Measurements from ENCODE around the gene LEFTY1. TPM values are rescaled to one million over a fixed set of nuclear protein-coding genes. Genes with fewer than 3 reads are reported as not detected.

LEFTY1 gene
- total and polyA plus RNA-seq, 3 donors from 2014 or later = 0.63 to 0.90 (median 0.87) TPM

DNA sequence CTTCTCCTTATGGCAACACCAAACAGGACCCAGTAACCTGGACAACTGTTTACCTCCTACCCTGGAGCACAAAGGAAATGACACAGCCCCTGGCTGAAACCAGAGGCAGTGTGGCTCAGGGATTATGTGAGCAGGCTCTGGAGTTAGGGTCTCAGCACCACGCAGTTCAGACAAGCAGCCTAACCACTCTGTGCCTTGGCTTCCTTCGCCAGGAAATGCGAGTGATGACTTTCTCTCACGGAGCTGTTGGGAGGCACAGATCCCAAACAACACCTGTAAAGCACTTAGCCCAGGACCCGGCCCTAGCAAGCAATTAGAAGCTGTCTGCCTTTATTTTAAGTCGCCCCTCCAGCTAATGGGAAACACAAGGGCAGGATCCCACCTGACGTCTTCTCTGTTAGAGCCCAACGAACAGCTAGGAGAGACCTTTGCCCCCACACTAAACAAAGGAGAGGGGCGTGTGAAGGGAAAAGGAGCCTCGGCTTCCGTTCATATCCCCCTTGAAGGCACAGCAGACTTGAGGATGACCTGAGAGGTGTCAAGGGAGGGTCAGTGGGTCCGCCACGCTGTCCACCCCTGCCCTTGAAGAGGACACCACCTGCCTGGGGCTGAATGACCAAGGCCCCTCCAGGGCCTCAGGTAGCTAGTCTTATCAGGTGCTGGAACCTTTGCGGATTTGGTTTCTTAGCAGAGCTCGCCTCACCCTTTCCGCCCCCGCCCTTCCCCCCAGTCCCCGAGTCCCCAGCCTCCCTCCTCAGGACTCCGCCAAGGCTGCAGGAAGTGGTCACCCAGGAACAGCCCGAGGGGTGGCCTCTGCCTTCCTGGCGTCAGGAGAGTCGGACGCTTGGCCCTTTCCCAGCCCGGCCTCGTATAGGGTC, 7.6 kb downstream of the LEFTY1 start:
- peak; percentile 32 for DNase-seq
- H3K27ac ChIP-seq = peak overlapping the region; percentile 74 to 87

GRCh38 chr1:225880636-225881035, 8.3 kb downstream of the LEFTY1 start:
- intact Hi-C loops (cut with DNase I; ENCODE audit: low total_unique reads) = no loop called here
- TF ChIP-seq POLR2A (IDR thresholded peaks at IDR 0.05) (no peak), CTCF (IDR thresholded peaks at IDR 0.05) (no peak)
- WGBS, 2 donors = 70 to 75% methylated on average over 4 to 5 of the region's 5 CpGs
- DNase-seq = no peak
- Histone ChIP-seq H3K27ac (peak overlapping the region in 1 of 2 donors; percentile 87), H3K4me3 (no peak overlapping the region), H3K27me3 (no peaks in the 10 kb centered on the region), H3K36me3 (ENCODE audit: low read depth, missing control alignments) (no peaks in the 10 kb centered on the region), H3K9me3 (no peaks in the 10 kb centered on the region), H3K4me1 (peaks cover 40% of the 10 kb centered on the region)

More for the DNA sequence above, 7.6 kb downstream of the LEFTY1 start:
- H3K9me3 ChIP-seq = no peaks in the 10 kb centered on the region
- H3K36me3 ChIP-seq (ENCODE audit: low read depth, missing control alignments) = no peaks in the 10 kb centered on the region
- intact Hi-C loops (cut with DNase I; ENCODE audit: low total_unique reads) = no loop called here
- peak overlapping the region; percentile 90 to 94 for H3K4me3 ChIP-seq
- peaks cover 40% of the 10 kb centered on the region for H3K4me1 ChIP-seq
- H3K27me3 ChIP-seq = no peaks in the 10 kb centered on the region
- WGBS, 2 donors = 13% methylated on average over 11 to 24 of the region's 25 CpGs
- TF ChIP-seq POLR2A (IDR thresholded peaks at IDR 0.05) = no peak
- TF ChIP-seq CTCF (IDR thresholded peaks at IDR 0.05) = no peak

DNA sequence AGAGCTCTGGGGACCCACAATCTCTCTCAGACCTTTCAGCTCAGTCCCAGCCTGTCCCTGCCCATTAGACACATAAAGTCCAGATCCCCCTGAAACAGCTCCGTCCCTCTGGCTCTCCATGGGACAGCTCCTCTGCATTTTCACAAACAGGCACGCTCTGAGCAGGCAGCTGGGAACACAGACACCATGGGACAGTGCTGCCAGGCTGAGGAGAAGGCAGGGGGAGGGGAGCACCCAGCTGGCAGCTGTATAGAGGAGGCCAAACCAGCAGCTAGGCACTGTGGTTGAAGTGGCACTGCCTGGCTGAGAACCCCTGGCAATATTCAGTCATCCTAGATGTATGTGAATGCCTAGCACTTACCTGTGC, 8.7 kb downstream of the LEFTY1 start:
- 37 to 80% methylated on average over 2 of the region's 2 CpGs for WGBS, 2 donors

GRCh38 chr1:225879521-225880221, 9.3 kb downstream of the LEFTY1 start:
- H3K4me1 ChIP-seq = peaks cover 40% of the 10 kb centered on the region
- H3K27me3 ChIP-seq = no peaks in the 10 kb centered on the region
- no peaks in the 10 kb centered on the region for H3K9me3 ChIP-seq
- H3K27ac ChIP-seq = peak overlapping the region in 1 of 2 donors; percentile 45
- 60 to 74% methylated on average over 8 of the region's 8 CpGs for WGBS, 2 donors
- TF ChIP-seq CTCF (IDR thresholded peaks at IDR 0.05) (no peak), POLR2A (IDR thresholded peaks at IDR 0.05) (no peak)
- H3K36me3 ChIP-seq (ENCODE audit: low read depth, missing control alignments) = no peaks in the 10 kb centered on the region
- no peak overlapping the region for H3K4me3 ChIP-seq
- intact Hi-C loops (cut with DNase I; ENCODE audit: low total_unique reads) = no loop called here
- no peak for DNase-seq

More for the DNA sequence above, 8.7 kb downstream of the LEFTY1 start:
- H3K27ac ChIP-seq = peak overlapping the region in 1 of 2 donors; percentile 45
- H3K4me1 ChIP-seq = peaks cover 40% of the 10 kb centered on the region
- no peak for DNase-seq
- H3K36me3 ChIP-seq (ENCODE audit: low read depth, missing control alignments) = no peaks in the 10 kb centered on the region
- no peaks in the 10 kb centered on the region for H3K9me3 ChIP-seq
- H3K27me3 ChIP-seq = no peaks in the 10 kb centered on the region
- no peak for TF ChIP-seq POLR2A (IDR thresholded peaks at IDR 0.05)
- no peak overlapping the region for H3K4me3 ChIP-seq
- intact Hi-C loops (cut with DNase I; ENCODE audit: low total_unique reads) = no loop called here

DNA sequence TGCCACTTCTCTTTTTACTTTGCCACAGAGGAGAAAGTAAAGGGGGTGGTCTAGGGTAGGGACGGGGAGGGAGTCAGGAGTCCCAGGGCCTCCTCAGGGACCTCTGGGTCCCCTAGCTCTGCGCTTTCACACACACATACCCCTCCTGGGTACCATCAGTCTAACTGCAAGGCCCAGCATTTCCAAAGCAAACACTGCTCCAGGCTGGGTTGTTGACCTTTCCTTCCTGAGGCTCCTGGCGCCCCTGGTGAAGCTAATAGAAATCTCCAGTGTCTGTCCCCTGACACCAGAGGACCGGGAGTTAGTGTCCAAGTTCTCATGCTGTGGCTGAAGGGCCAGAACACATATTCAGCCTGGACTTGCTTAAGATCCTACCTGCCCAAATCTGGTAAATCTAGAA, 10.7 kb downstream of the LEFTY1 start:
- Histone ChIP-seq H3K27ac (peak overlapping the region in 1 of 2 donors; percentile 44), H3K4me1 (peaks cover 39% of the 10 kb centered on the region), H3K27me3 (no peaks in the 10 kb centered on the region), H3K9me3 (no peaks in the 10 kb centered on the region), H3K4me3 (no peak overlapping the region), H3K36me3 (ENCODE audit: low read depth, missing control alignments) (no peaks in the 10 kb centered on the region)
- WGBS, 2 donors = 67 to 87% methylated on average over 3 to 4 of the region's 4 CpGs
- intact Hi-C loops (cut with DNase I; ENCODE audit: low total_unique reads) = no loop called here
- no peak for DNase-seq
- TF ChIP-seq CTCF (IDR thresholded peaks at IDR 0.05) = no peak
- no peak for TF ChIP-seq POLR2A (IDR thresholded peaks at IDR 0.05)
